GM19099 (cell line): Measurements from ENCODE around the gene HFM1.

ENCODE experiments used
- POLR2A ChIP-seq: IDR thresholded peaks from 3 replicates; pipeline ENCODE4 v1.6.1; 2011; ENCODE audit warnings: low read depth; ENCODE audit not compliant: insufficient read length; ENCODE audit errors: extremely low read depth

Gene HFM1

GRCh38 chr1:91404151-91405012, at the start of gene HFM1:
TSS of gene HFM1 (minus strand) at chr1:91404837. CDS start at chr1:91401082, 3,755 bp downstream.
- TF ChIP-seq POLR2A, result no peak

- no peak for TF ChIP-seq POLR2A
Observed at GRCh38 chr1:91454136-91454535, 49.5 kb upstream of the HFM1 start.

GRCh38 chr1:91450260-91450659, 45.6 kb upstream of the HFM1 start:
- no peak for TF ChIP-seq POLR2A

GRCh38 chr1:91440847-91441246, 36.2 kb upstream of the HFM1 start:
- no peak for TF ChIP-seq POLR2A

GRCh38 chr1:91439016-91439415, 34.4 kb upstream of the HFM1 start:
- no peak for TF ChIP-seq POLR2A

GRCh38 chr1:91428182-91428798, 23.7 kb upstream of the HFM1 start:
- TF ChIP-seq POLR2A, result no peak

GRCh38 chr1:91427741-91428140, 23.1 kb upstream of the HFM1 start:
- TF ChIP-seq POLR2A, result no peak

GRCh38 chr1:91412371-91412770, 7.7 kb upstream of the HFM1 start:
- no peak for TF ChIP-seq POLR2A

GRCh38 chr1:91406773-91407389, 2.2 kb upstream of the HFM1 start:
- TF ChIP-seq POLR2A, result no peak

GRCh38 chr1:91402023-91402422, 2.6 kb downstream of the HFM1 start:
- TF ChIP-seq POLR2A, result no peak

GRCh38 chr1:91400133-91400725, 4.4 kb downstream of the HFM1 start:
- TF ChIP-seq POLR2A, result no peak

GRCh38 chr1:91398291-91398690, 6.3 kb downstream of the HFM1 start:
- TF ChIP-seq POLR2A, result no peak

GRCh38 chr1:91397605-91398004, 7.0 kb downstream of the HFM1 start:
- no peak for TF ChIP-seq POLR2A

GRCh38 chr1:91393042-91393441, 11.6 kb downstream of the HFM1 start:
- TF ChIP-seq POLR2A, result no peak

- no peak for TF ChIP-seq POLR2A
Observed at GRCh38 chr1:91386109-91386508, 18.5 kb downstream of the HFM1 start.
